ENCODE results near the gene FAM110C.

Gene FAM110C

DNA sequence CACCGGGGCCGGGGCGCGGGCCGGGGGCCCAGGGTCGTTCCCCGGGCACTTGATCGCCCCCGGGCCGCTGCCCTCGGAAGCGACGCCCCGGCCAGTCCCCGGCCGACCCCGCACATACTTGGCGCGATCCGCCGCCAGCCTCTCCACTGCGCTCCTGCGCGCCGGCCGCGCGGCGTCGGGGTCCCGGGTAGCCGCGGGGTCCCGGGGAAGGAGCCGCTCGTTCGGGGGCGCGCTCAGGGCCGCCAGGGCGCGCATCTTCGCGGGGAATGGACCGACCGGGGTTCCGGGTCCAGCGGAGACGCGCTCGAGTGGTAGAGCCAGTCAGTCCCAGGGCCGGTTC is 204 bp downstream of the FAM110C start:
- Histone ChIP-seq H3K4me1 (peaks cover 7 to 22% (median 15%) of the 10 kb centered on the region in 10 experiments; a peak in 15 of 20 replicates), H3K4me2 (peak overlapping the region; percentile 82 to 99 (median 96)), H3K9me3 (replicated peaks in 1 of 11) (peaks cover 0 to 28% (median 13%) of the 10 kb centered on the region in 11 experiments; a peak in 14 of 22 replicates), H4K20me1 (peaks cover 0 to 6% (median 0%) of the 10 kb centered on the region in 11 experiments; a peak in 1 of 22 replicates), H3K27ac (no peak overlapping the region), H3K4me3 (peak overlapping the region; percentile 59 to 77 (median 67)), H3K9ac (peak overlapping the region; percentile 16 to 68 (median 61); a peak in 16 of 22 replicates), H3K36me3 (no peaks in the 10 kb centered on the region), H3K27me3 (peaks cover 47 to 69% (median 57%) of the 10 kb centered on the region in 11 experiments)
- TF ChIP-seq Cebpa-rat (IDR thresholded peaks at IDR 0.05): no peak

DNA sequence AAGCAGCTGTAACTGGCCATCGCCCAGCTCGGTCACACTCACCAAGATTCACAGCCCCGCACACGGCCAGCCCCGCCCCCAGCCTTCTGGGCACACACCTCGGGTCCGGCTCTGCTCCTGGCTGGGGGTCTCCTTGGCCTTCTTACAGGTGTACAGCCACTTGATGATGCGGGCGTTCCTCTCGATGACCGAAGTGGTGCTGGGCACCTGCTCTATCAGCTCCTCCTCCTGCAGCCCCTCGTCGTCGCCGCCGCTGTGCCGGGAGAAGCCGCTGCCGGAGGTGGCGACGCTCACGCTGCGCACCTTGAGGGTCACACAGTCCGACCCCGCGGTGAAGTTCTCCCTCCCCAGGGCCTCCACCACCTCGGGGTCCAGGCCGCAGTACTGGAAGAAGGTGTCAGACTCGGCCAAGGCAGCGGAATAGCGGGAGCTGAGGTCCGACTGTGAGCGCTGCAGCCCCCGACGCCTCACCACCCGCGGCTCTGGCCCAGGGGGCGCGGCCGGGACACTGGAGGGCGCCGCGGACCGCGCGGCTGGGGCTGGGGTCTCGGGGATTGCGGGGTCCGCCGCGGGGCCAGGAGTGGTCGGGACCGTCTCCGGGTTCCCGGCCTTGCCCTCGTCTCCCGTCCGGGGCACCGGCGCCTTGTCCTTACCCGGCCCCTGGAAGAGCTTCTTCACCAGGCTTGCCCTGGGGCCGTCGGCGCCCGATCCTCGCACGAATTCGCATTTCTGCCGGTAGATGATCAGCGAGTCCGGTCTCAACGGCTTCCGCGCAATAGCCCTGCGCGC is 769 bp downstream of the FAM110C start:
- TF ChIP-seq Cebpa-rat (IDR thresholded peaks at IDR 0.05): no peak
- Histone ChIP-seq H3K27ac (no peak overlapping the region), H3K4me3 (peak overlapping the region; percentile 59 to 77 (median 67)), H3K9ac (peak overlapping the region in 9 of 11 experiments; percentile 16 to 68 (median 62); a peak in 14 of 22 replicates), H4K20me1 (peaks cover 0 to 6% (median 0%) of the 10 kb centered on the region in 11 experiments; a peak in 1 of 22 replicates), H3K36me3 (no peaks in the 10 kb centered on the region), H3K4me1 (peaks cover 7 to 22% (median 15%) of the 10 kb centered on the region in 10 experiments; a peak in 15 of 20 replicates), H3K27me3 (peaks cover 47 to 69% (median 57%) of the 10 kb centered on the region in 11 experiments), H3K4me2 (peak overlapping the region; percentile 82 to 99 (median 96)), H3K9me3 (replicated peaks in 1 of 11) (peaks cover 0 to 28% (median 13%) of the 10 kb centered on the region in 11 experiments; a peak in 14 of 22 replicates)

DNA sequence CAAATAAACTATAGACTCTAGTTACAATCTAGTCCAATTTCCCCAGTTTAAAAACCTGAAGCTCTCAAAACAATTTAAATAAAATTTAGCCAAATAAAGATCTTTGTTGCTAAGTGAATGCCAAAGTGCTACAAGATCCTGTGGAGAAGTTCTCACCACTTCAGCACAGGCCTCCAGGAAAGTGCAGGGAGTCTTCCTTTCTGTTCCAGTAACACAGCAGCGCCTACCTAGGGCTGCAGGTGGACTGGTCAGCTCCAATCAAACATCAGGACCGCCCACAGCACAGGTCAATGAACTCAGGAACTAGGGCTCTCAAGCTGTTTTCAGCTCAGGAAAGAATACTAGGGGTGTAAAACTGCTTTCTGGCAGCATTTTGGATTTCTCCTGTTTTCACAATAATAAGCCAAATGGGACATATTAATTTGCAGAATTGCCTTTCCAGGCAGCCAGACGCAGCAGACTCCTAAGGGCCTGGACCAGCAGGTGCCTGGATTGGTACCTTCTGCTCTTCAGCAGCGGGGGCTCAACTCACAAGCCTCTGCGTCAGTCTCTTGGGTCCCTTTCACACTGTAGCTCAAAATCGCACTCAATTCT is 1.5 kb downstream of the FAM110C start:
- Histone ChIP-seq H3K4me3 (peak overlapping the region in 2 of 10 experiments; percentile 67 to 77; a peak in 1 of 20 replicates), H3K27ac (no peak overlapping the region), H3K27me3 (peaks cover 47 to 69% (median 57%) of the 10 kb centered on the region in 11 experiments), H3K9ac (no peak overlapping the region), H4K20me1 (peaks cover 0 to 6% (median 0%) of the 10 kb centered on the region in 11 experiments; a peak in 1 of 22 replicates), H3K9me3 (replicated peaks in 1 of 11) (peaks cover 0 to 28% (median 13%) of the 10 kb centered on the region in 11 experiments; a peak in 14 of 22 replicates), H3K4me2 (peak overlapping the region in 4 of 11 experiments; percentile 95 to 97 (median 96); a peak in 4 of 22 replicates), H3K36me3 (no peaks in the 10 kb centered on the region), H3K4me1 (peaks cover 7 to 22% (median 15%) of the 10 kb centered on the region in 10 experiments; a peak in 15 of 20 replicates)
- TF ChIP-seq Cebpa-rat (IDR thresholded peaks at IDR 0.05): no peak

DNA sequence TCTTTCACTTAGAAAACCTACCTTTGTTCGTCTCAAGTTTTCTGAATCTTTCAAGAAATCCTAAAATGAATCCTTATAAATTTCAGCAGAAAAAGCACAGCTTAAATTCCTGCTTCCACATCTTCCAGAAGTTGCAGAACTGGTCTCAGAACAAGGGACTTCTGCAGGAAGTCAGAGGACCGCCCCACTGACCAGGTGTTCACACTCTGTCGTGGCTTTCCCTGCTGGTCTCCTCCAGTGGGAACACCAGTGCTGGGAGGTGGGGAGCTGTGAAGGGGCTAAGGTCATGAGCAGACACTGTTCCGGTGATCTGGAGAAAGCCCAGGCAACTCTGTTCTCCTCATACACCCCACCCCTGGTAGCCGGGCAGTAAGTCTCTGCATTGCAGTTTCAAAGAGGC is 3.5 kb downstream of the FAM110C start:
- Histone ChIP-seq H3K9ac (no peak overlapping the region), H3K27me3 (peaks cover 43 to 66% (median 52%) of the 10 kb centered on the region in 11 experiments), H4K20me1 (peaks cover 0 to 6% (median 0%) of the 10 kb centered on the region in 11 experiments; a peak in 1 of 22 replicates), H3K27ac (no peak overlapping the region), H3K36me3 (no peaks in the 10 kb centered on the region), H3K4me1 (peaks cover 7 to 22% (median 15%) of the 10 kb centered on the region in 10 experiments; a peak in 15 of 20 replicates), H3K4me2 (no peak overlapping the region), H3K4me3 (no peak overlapping the region), H3K9me3 (replicated peaks in 1 of 11) (peaks cover 0 to 26% (median 13%) of the 10 kb centered on the region in 11 experiments; a peak in 14 of 22 replicates)
- TF ChIP-seq Cebpa-rat (IDR thresholded peaks at IDR 0.05): no peak

DNA sequence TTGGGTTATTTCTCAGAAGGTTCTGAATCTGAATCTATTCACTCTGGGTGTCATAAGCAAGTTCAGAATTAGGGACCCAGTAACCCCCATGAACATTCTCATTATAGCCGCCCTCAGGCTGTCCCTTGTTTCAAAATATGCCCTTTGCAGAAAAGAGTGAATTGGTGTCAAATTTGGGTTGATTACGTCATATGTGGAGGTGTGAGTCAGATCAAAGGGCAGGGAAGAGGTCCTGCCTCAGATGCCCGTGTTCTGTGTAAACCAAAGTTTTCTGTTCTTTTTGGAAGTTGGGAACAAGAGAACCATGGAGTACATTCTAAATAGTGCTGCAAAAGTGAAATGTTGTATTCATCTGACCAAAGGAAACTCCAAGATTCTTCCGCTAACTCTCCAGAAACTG is 5.8 kb downstream of the FAM110C start:
- H3K4me2 ChIP-seq: no peak overlapping the region
- H3K4me3 ChIP-seq: no peak overlapping the region
- H3K36me3 ChIP-seq: no peaks in the 10 kb centered on the region
- peaks cover 0 to 4% (median 0%) of the 10 kb centered on the region in 11 experiments; a peak in 1 of 22 replicates for H4K20me1 ChIP-seq
- peaks cover 21 to 42% (median 28%) of the 10 kb centered on the region in 11 experiments for H3K27me3 ChIP-seq
- peaks cover 0 to 7% (median 2%) of the 10 kb centered on the region in 10 experiments; a peak in 6 of 20 replicates for H3K4me1 ChIP-seq
- no peak overlapping the region for H3K9ac ChIP-seq
- H3K27ac ChIP-seq: no peak overlapping the region
- TF ChIP-seq Cebpa-rat (IDR thresholded peaks at IDR 0.05): peak in 3 of 11 experiments; percentile 21 to 40 (median 28); a peak in 2 of 22 replicates
- H3K9me3 ChIP-seq (replicated peaks in 1 of 11): peaks cover 0 to 11% (median 6%) of the 10 kb centered on the region in 11 experiments; a peak in 12 of 22 replicates

DNA sequence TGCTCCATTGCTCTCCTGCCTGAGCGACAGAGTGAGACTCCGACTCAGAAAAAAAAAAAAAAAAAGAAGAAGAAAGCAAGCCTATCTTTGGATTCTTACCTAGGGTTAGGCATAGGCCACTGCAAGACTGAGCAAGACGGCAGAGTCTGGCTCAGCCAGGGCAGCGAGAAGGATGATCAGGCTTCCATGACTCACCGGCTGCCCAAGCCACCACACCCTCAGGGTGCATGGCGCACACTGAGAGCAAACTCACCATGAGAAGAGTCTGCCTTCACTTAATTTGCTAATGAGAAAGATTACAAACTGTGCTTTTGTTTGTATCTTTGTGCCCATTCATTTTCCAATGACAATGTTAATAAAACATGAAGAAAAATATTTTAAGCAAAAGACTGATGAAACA is 8.2 kb downstream of the FAM110C start:
- Histone ChIP-seq H3K4me3 (no peak overlapping the region), H3K36me3 (no peaks in the 10 kb centered on the region), H3K9ac (no peak overlapping the region), H3K4me2 (no peak overlapping the region), H3K4me1 (peaks cover 0 to 10% (median 9%) of the 10 kb centered on the region in 10 experiments; a peak in 17 of 20 replicates), H3K9me3 (replicated peaks in 1 of 11) (peaks cover 0 to 3% (median 0%) of the 10 kb centered on the region in 11 experiments; a peak in 2 of 22 replicates), H4K20me1 (no peaks in the 10 kb centered on the region), H3K27ac (no peak overlapping the region), H3K27me3 (peaks cover 0 to 19% (median 6%) of the 10 kb centered on the region in 11 experiments; a peak in 14 of 22 replicates)
- no peak for TF ChIP-seq Cebpa-rat (IDR thresholded peaks at IDR 0.05)

DNA sequence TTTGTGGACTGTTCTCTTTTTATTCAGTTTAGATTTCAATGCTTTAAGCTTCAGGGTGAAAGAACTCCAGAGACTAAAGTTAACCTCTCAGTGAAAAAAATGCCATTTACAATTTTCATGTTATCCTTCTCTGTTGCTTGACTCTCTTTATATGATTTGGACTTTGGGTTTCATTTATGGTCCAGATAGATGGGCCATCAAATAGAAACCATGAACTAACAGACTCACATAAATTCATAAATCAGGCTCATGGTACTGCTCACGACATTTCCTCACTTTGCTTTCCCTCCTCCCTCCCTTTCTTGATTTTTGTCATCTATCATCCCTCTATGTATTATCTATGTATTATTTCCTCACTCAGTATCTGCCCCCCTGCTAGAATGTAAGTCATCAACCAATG is 10.0 kb downstream of the FAM110C start:
- H3K4me1 ChIP-seq: peaks cover 0 to 10% (median 9%) of the 10 kb centered on the region in 10 experiments; a peak in 17 of 20 replicates
- H3K4me2 ChIP-seq: no peak overlapping the region
- no peak overlapping the region for H3K4me3 ChIP-seq
- H3K36me3 ChIP-seq: no peaks in the 10 kb centered on the region
- H3K27ac ChIP-seq: no peak overlapping the region
- H3K27me3 ChIP-seq: 0 out of 22 replicates have a peak, but pooled peaks cover 0 to under 1% (median 0%) of the 10 kb centered on the region in 11 experiments
- peaks cover 0 to 13% (median 0%) of the 10 kb centered on the region in 11 experiments; a peak in 2 of 22 replicates for H3K9me3 ChIP-seq (replicated peaks in 1 of 11)
- TF ChIP-seq Cebpa-rat (IDR thresholded peaks at IDR 0.05): no peak
- no peaks in the 10 kb centered on the region for H4K20me1 ChIP-seq
- H3K9ac ChIP-seq: no peak overlapping the region

DNA sequence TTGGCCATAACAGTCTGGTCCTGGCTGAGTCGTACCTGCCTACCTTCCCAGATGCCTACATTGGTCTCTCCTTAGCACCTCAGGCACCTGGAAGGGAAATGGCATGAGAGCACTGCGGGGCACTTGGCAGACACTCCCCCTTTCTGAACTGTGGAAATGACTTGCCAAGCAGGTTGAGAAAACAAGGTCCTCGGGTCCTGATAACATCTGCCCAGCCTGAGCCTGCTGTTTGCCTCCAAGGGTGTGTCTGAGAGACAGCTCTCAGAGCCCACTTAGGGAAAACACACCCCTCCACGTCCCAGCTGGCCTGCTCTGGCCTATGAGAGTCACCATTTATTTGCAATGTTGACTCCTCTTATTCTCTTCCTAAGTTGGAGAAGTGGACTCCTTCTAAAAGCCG is 10.5 kb downstream of the FAM110C start:
- Histone ChIP-seq H3K4me3 (no peak overlapping the region), H3K36me3 (no peaks in the 10 kb centered on the region), H3K27me3 (no peaks in the 10 kb centered on the region), H3K9ac (no peak overlapping the region), H3K9me3 (replicated peaks in 1 of 11) (peaks cover 0 to 17% (median 0%) of the 10 kb centered on the region in 11 experiments; a peak in 4 of 22 replicates), H3K4me2 (no peak overlapping the region), H3K27ac (no peak overlapping the region), H3K4me1 (peaks cover 0 to 10% (median 9%) of the 10 kb centered on the region in 10 experiments; a peak in 17 of 20 replicates), H4K20me1 (no peaks in the 10 kb centered on the region)
- TF ChIP-seq Cebpa-rat (IDR thresholded peaks at IDR 0.05): no peak
